Liver (tissue), 9 donors: ENCODE data around the gene PPM1L. TPM values are rescaled to one million over a fixed set of nuclear protein-coding genes. Genes with fewer than 3 reads are reported as not detected.

Experiments used
- DNase-seq: peaks from one replicate; pipeline ENCODE4 v3.0.0-alpha.2; 2017; ENCODE audit warnings: low spot score
- H3K27ac ChIP-seq, 2 donors: one replicate each; pipeline ENCODE4 v1.7.0; 2013; ENCODE audit warnings: inconsistent platforms in 2 of 2, low read length in 2 of 2, control low read depth in 1 of 2, low read depth in 1 of 2, mild to moderate bottlenecking in 1 of 2
- H3K27me3 ChIP-seq, 4 donors: one replicate each; pipeline versions ENCODE4 v1.6.1 to v1.7.0; 2013; ENCODE audit warnings: low read length in 3 of 4, inconsistent platforms in 1 of 4, mild to moderate bottlenecking in 1 of 4, moderate library complexity in 1 of 4; ENCODE audit not compliant: control insufficient read depth in 4 of 4, insufficient read depth in 4 of 4
- H3K36me3 ChIP-seq, 4 donors: one replicate each; pipeline versions ENCODE4 v1.6.1 to v1.7.0; 2013; ENCODE audit warnings: low read length in 3 of 4, mild to moderate bottlenecking in 3 of 4, low read depth in 1 of 4, moderate library complexity in 1 of 4; ENCODE audit not compliant: control insufficient read depth in 4 of 4, insufficient read depth in 3 of 4
- H3K4me1 ChIP-seq, 4 donors: one replicate each; pipeline versions ENCODE4 v1.6.1 to v1.7.0; 2013; ENCODE audit warnings: low read length in 3 of 4, mild to moderate bottlenecking in 3 of 4, moderate library complexity in 1 of 4; ENCODE audit not compliant: control insufficient read depth in 4 of 4, insufficient read depth in 4 of 4
- H3K4me3 ChIP-seq, 3 donors: one replicate each; pipeline versions ENCODE4 v1.6.1 to v1.7.0; 2013; ENCODE audit warnings: low read length in 3 of 3, control low read depth in 1 of 3, low read depth in 1 of 3, mild to moderate bottlenecking in 1 of 3
- H3K9ac ChIP-seq, 2 donors: one replicate each; pipeline ENCODE4 v1.7.0; 2013; ENCODE audit warnings: low read length in 2 of 2, mild to moderate bottlenecking in 2 of 2, moderate library complexity in 2 of 2, control low read depth in 1 of 2, low read depth in 1 of 2
- H3K9me3 ChIP-seq, 4 donors: one replicate each; pipeline versions ENCODE4 v1.6.1 to v1.7.0; 2013; ENCODE audit warnings: low read length in 3 of 4; ENCODE audit not compliant: control insufficient read depth in 4 of 4
- CTCF ChIP-seq: fragments of 150-350 bp; IDR thresholded peaks from 2 replicates; pipeline ENCODE4 v1.5.1; 2017; ENCODE audit warnings: improper control_type of control experiment, low read depth, low read length; ENCODE audit not compliant: missing input control
- EGR1 ChIP-seq, 2 donors: IDR thresholded peaks; 2 replicates each; pipeline ENCODE4 v1.6.1; 2016 to 2018; ENCODE audit warnings: antibody characterized with exemption in 2 of 2, low read depth in 2 of 2
- FOXA1 ChIP-seq: IDR thresholded peaks from 2 replicates; pipeline ENCODE4 v1.6.1; 2016; ENCODE audit warnings: antibody characterized with exemption
- FOXA2 ChIP-seq: IDR thresholded peaks from 2 replicates; pipeline ENCODE4 v1.6.1; 2016; ENCODE audit warnings: antibody characterized with exemption
- GABPA ChIP-seq, 2 donors: IDR thresholded peaks in 1 of 2; conservative IDR thresholded peaks in 1 of 2; 2 replicates each; pipeline ENCODE4 v1.6.1; 2016; ENCODE audit warnings: antibody characterized with exemption in 2 of 2, mild to moderate bottlenecking in 1 of 2, moderate library complexity in 1 of 2
- HNF4A ChIP-seq, 2 donors: conservative IDR thresholded peaks; 2 replicates each; pipeline ENCODE4 v1.6.1; 2016; ENCODE audit warnings: antibody characterized with exemption in 2 of 2, mild to moderate bottlenecking in 2 of 2
- HNF4G ChIP-seq: IDR thresholded peaks from 2 replicates; pipeline ENCODE4 v1.6.1; 2016; ENCODE audit warnings: antibody characterized with exemption
- JUND ChIP-seq, 2 donors: IDR thresholded peaks; 2 replicates each; pipeline ENCODE4 v1.6.1; 2016; ENCODE audit warnings: antibody characterized with exemption in 2 of 2
- MAX ChIP-seq: IDR thresholded peaks from 2 replicates; pipeline ENCODE4 v1.6.1; 2016; ENCODE audit warnings: antibody characterized with exemption
- RAD21 ChIP-seq, 2 donors: IDR thresholded peaks; 2 replicates each; pipeline ENCODE4 v1.6.1; 2016; ENCODE audit warnings: antibody characterized with exemption in 2 of 2, mild to moderate bottlenecking in 2 of 2
- RXRA ChIP-seq, 2 donors: IDR thresholded peaks; 2 replicates each; pipeline ENCODE4 v1.6.1; 2017 to 2018; ENCODE audit warnings: antibody characterized with exemption in 2 of 2, mild to moderate bottlenecking in 1 of 2
- SP1 ChIP-seq: IDR thresholded peaks from 2 replicates; pipeline ENCODE4 v1.6.1; 2018; ENCODE audit warnings: antibody characterized with exemption, mild to moderate bottlenecking
- TAF1 ChIP-seq: conservative IDR thresholded peaks from 2 replicates; pipeline ENCODE4 v1.6.1; 2016; ENCODE audit warnings: antibody characterized with exemption, mild to moderate bottlenecking
- WGBS: extraction: QIAGEN DNeasy Blood & Tissue Kit; methylation state at CpG from one replicate; pipeline ENCODE4 v1.1.7; 2013; 5-methylcytosine and 5-hydroxymethylcytosine counted together
- polyA plus RNA-seq, 2 donors: library from polyadenylated mRNA; stranded (reverse) in 1 of 2; unstranded in 1 of 2; fragments of 200-250 nt in 1 of 2; fragments of >200 nt in 1 of 2; fragmentation: Nextera tagmentation in 1 of 2; extraction: Ambion mirVana in 1 of 2; gene quantifications; one replicate each; pipeline versions ENCODE4 v1.2.1 to v1.2.3, GENCODE V29; 2013 to 2015
- total RNA-seq, 2 donors: library from RNA; depleted of rRNA; stranded (reverse); fragments of >200 nt; gene quantifications; one replicate each; pipeline ENCODE4 v1.2.3, GENCODE V29; 2014
- TF ChIP-seq, protein P1 (sequence below): IDR thresholded peaks from 2 replicates; pipeline ENCODE4 v1.6.1; 2016; ENCODE audit warnings: antibody characterized with exemption
- TF ChIP-seq, protein P2 (sequence below): IDR thresholded peaks from 2 replicates; pipeline ENCODE4 v1.6.1; 2016; ENCODE audit warnings: antibody characterized with exemption, mild to moderate bottlenecking
- TF ChIP-seq, protein P3 (sequence below): IDR thresholded peaks from 2 replicates; pipeline ENCODE4 v1.6.1; 2016; ENCODE audit warnings: antibody characterized with exemption
- donor health status: healthy.
- donor health status: healthy.
- donor health status: healthy.
- donor health status: healthy.
- donor health status: healthy.

The PPM1L gene
- total and polyA plus RNA-seq, 4 donors = 1.6 to 8.5 (median 4.8) TPM

GRCh38 chr3:160796089-160796812 is 40.2 kb downstream of the PPM1L start:
- WGBS = 66% methylated on average over 4 of the region's 4 CpGs
- Histone ChIP-seq H3K27ac (peak overlapping the region; percentile 82 to 84), H3K4me3 (no peak overlapping the region), H3K9me3 (no peaks in the 10 kb centered on the region), H3K4me1 (peaks cover 0 to 16% (median 3%) of the 10 kb centered on the region in 4 donors), H3K9ac (peak overlapping the region in 1 of 2 donors; percentile 66), H3K27me3 (no peaks in the 10 kb centered on the region), H3K36me3 (no peaks in the 10 kb centered on the region)
- DNase-seq = no peak
- no peak for TF ChIP-seq HNF4A (conservative IDR thresholded peaks at IDR 0.05)
- no peak for TF ChIP-seq HNF4G
- TF ChIP-seq MAX = no peak
- TF ChIP-seq SP1 = no peak
- no peak for TF ChIP-seq TAF1
- no peak for TF ChIP-seq RXRA (IDR thresholded peaks at IDR 0.05)
- TF ChIP-seq FOXA1 = no peak
- TF ChIP-seq EGR1 (IDR thresholded peaks at IDR 0.05; ENCODE audit: low read depth in 2 of 2) = no peak
- TF ChIP-seq, protein P1, sequence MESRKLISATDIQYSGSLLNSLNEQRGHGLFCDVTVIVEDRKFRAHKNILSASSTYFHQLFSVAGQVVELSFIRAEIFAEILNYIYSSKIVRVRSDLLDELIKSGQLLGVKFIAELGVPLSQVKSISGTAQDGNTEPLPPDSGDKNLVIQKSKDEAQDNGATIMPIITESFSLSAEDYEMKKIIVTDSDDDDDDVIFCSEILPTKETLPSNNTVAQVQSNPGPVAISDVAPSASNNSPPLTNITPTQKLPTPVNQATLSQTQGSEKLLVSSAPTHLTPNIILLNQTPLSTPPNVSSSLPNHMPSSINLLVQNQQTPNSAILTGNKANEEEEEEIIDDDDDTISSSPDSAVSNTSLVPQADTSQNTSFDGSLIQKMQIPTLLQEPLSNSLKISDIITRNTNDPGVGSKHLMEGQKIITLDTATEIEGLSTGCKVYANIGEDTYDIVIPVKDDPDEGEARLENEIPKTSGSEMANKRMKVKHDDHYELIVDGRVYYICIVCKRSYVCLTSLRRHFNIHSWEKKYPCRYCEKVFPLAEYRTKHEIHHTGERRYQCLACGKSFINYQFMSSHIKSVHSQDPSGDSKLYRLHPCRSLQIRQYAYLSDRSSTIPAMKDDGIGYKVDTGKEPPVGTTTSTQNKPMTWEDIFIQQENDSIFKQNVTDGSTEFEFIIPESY = no peak
- no peak for TF ChIP-seq RAD21 (IDR thresholded peaks at IDR 0.05)
- TF ChIP-seq, protein P2, sequence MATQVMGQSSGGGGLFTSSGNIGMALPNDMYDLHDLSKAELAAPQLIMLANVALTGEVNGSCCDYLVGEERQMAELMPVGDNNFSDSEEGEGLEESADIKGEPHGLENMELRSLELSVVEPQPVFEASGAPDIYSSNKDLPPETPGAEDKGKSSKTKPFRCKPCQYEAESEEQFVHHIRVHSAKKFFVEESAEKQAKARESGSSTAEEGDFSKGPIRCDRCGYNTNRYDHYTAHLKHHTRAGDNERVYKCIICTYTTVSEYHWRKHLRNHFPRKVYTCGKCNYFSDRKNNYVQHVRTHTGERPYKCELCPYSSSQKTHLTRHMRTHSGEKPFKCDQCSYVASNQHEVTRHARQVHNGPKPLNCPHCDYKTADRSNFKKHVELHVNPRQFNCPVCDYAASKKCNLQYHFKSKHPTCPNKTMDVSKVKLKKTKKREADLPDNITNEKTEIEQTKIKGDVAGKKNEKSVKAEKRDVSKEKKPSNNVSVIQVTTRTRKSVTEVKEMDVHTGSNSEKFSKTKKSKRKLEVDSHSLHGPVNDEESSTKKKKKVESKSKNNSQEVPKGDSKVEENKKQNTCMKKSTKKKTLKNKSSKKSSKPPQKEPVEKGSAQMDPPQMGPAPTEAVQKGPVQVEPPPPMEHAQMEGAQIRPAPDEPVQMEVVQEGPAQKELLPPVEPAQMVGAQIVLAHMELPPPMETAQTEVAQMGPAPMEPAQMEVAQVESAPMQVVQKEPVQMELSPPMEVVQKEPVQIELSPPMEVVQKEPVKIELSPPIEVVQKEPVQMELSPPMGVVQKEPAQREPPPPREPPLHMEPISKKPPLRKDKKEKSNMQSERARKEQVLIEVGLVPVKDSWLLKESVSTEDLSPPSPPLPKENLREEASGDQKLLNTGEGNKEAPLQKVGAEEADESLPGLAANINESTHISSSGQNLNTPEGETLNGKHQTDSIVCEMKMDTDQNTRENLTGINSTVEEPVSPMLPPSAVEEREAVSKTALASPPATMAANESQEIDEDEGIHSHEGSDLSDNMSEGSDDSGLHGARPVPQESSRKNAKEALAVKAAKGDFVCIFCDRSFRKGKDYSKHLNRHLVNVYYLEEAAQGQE = no peak
- no peak for TF ChIP-seq CTCF
- TF ChIP-seq, protein P3, sequence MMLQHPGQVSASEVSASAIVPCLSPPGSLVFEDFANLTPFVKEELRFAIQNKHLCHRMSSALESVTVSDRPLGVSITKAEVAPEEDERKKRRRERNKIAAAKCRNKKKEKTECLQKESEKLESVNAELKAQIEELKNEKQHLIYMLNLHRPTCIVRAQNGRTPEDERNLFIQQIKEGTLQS = no peak
- no peak for TF ChIP-seq JUND (IDR thresholded peaks at IDR 0.05)

GRCh38 chr3:160796813-160797164 is 40.8 kb downstream of the PPM1L start:
- Histone ChIP-seq H3K9me3 (no peaks in the 10 kb centered on the region), H3K27ac (peak overlapping the region; percentile 82 to 84), H3K4me3 (no peak overlapping the region), H3K36me3 (no peaks in the 10 kb centered on the region), H3K27me3 (no peaks in the 10 kb centered on the region), H3K9ac (peak overlapping the region in 1 of 2 donors; percentile 66), H3K4me1 (peaks cover 0 to 18% (median 3%) of the 10 kb centered on the region in 4 donors)
- DNase-seq = no peak
- WGBS = 22% methylated on average over 1 of the region's 1 CpG
- TF ChIP-seq GABPA (IDR thresholded peaks at IDR 0.05 in 1 of 2, conservative IDR thresholded peaks at IDR 0.05 in 1 of 2) (peak in 1 of 2 donors; percentile 26), EGR1 (IDR thresholded peaks at IDR 0.05; ENCODE audit: low read depth in 2 of 2) (peak in 1 of 2 donors; percentile 50), FOXA2 (peak; percentile 88), MAX (peak; percentile 88), JUND (IDR thresholded peaks at IDR 0.05) (peak; percentile 97 to 98), SP1 (peak; percentile 92), HNF4G (no peak), TAF1 (no peak), FOXA1 (peak; percentile 82)
- TF ChIP-seq, protein P2 = peak; percentile 87
- TF ChIP-seq, protein P3 = peak; percentile 71
